Keratinocyte (primary cell): ENCODE data around the gene DNAAF5. TPM values are rescaled to one million over a fixed set of nuclear protein-coding genes. Genes with fewer than 3 reads are reported as not detected.
A peak's percentile ranks its signal among the peaks of the same experiment; 100 is the strongest.

Experiments used
- DNase-seq: peaks from one replicate; pipeline ENCODE4 v3.0.0-alpha.2; 2011; ENCODE audit warnings: low read depth, missing footprints, low spot score
- FAIRE-seq: peaks from 2 replicates; lab custom pipeline; 2011; peaks lifted over from hg19 to GRCh38; lab: Jason Lieb, UNC
- H2AFZ ChIP-seq: 2 replicates; pipeline ENCODE4 v1.6.0; 2012; ENCODE audit warnings: low read length, control low read depth, inconsistent platforms; ENCODE audit not compliant: control insufficient read depth
- H3K27ac ChIP-seq: 2 replicates; pipeline ENCODE4 v1.5.1; 2011; ENCODE audit warnings: low read length; ENCODE audit not compliant: control insufficient read depth, insufficient read depth
- H3K27me3 ChIP-seq: 3 replicates; pipeline ENCODE4 v1.6.0; 2011; ENCODE audit warnings: low read length; ENCODE audit not compliant: control insufficient read depth, insufficient read depth; ENCODE audit errors: extremely low read depth
- H3K36me3 ChIP-seq, 2 experiments: 2 replicates in 1 of 2; 3 replicates in 1 of 2; pipeline ENCODE4 v1.5.1; 2011; ENCODE audit warnings: low read length in 2 of 2, mild to moderate bottlenecking in 1 of 2; ENCODE audit not compliant: control insufficient read depth in 2 of 2, insufficient read depth in 2 of 2; ENCODE audit errors: extremely low read depth in 1 of 2
- H3K4me1 ChIP-seq: 3 replicates; pipeline ENCODE4 v1.5.1; 2011; ENCODE audit warnings: low read length; ENCODE audit not compliant: control insufficient read depth, insufficient read depth; ENCODE audit errors: extremely low read depth
- H3K4me2 ChIP-seq: 3 replicates; pipeline ENCODE4 v1.6.0; 2011; ENCODE audit warnings: low read depth, low read length; ENCODE audit not compliant: control insufficient read depth, insufficient read depth; ENCODE audit errors: extremely low read depth
- H3K4me3 ChIP-seq, 3 experiments: fragments of 200-600 bp in 1 of 3; sonication (generic) in 1 of 3; 2 replicates in 2 of 3; 3 replicates in 1 of 3; pipeline ENCODE4 v1.5.1; 2011 to 2016; ENCODE audit warnings: low read length in 3 of 3, mild to moderate bottlenecking in 3 of 3, control low read depth in 2 of 3, inconsistent platforms in 1 of 3, low read depth in 1 of 3, mixed read lengths in 1 of 3, mixed run types in 1 of 3, moderate library complexity in 1 of 3; ENCODE audit not compliant: control insufficient read depth in 2 of 3, insufficient read depth in 2 of 3; ENCODE audit errors: extremely low read depth in 1 of 3
- H3K79me2 ChIP-seq: 2 replicates; pipeline ENCODE4 v1.6.0; 2012; ENCODE audit warnings: low read length; ENCODE audit not compliant: control insufficient read depth, insufficient read depth
- H3K9ac ChIP-seq: 3 replicates; pipeline ENCODE4 v1.6.0; 2011; ENCODE audit warnings: low read length; ENCODE audit not compliant: control insufficient read depth, insufficient read depth; ENCODE audit errors: extremely low read depth
- H3K9me1 ChIP-seq: 3 replicates; pipeline ENCODE4 v1.6.0; 2011; ENCODE audit warnings: low read length; ENCODE audit not compliant: control insufficient read depth, insufficient read depth; ENCODE audit errors: extremely low read depth
- H3K9me3 ChIP-seq: 2 replicates; pipeline ENCODE4 v1.5.1; 2012; ENCODE audit warnings: low read depth, low read length; ENCODE audit not compliant: control insufficient read depth
- H4K20me1 ChIP-seq: 3 replicates; pipeline ENCODE4 v1.6.0; 2011; ENCODE audit warnings: low read length; ENCODE audit not compliant: control insufficient read depth, insufficient read depth; ENCODE audit errors: extremely low read depth
- CTCF ChIP-seq, 3 experiments: IDR thresholded peaks in 1 of 3; conservative IDR thresholded peaks in 1 of 3; optimal IDR thresholded peaks in 1 of 3; 2 replicates in 2 of 3; 3 replicates in 1 of 3; pipeline versions ENCODE3 to v1.5.1; 2011; ENCODE audit warnings: low read length in 3 of 3, mild to moderate bottlenecking in 3 of 3, moderate library complexity in 2 of 3, control low read depth in 1 of 3, inconsistent platforms in 1 of 3; ENCODE audit not compliant: insufficient read depth in 2 of 3; ENCODE audit errors: extremely low read depth in 1 of 3
- EZH2 ChIP-seq: IDR thresholded peaks from one replicate; pipeline ENCODE4 v1.6.1; 2012; ENCODE audit warnings: inconsistent platforms, mild to moderate bottlenecking, low read length, moderate library complexity
- dilution Hi-C: fragments of 300-500 bp; cut with MboI; formaldehyde crosslinking; loops from one replicate; pipeline ENCODE4 v1.7.0; 2020; ENCODE audit warnings: low sequenced_read_pairs; ENCODE audit not compliant: extremely low pct_ligation_motif_present
- polyA plus RNA-seq, 5 experiments: library from polyadenylated mRNA; depleted of rRNA in 3 of 5; stranded (reverse) in 3 of 5; stranded (forward) in 1 of 5; unstranded in 1 of 5; fragments of >200 nt; gene quantifications; 1 replicate in 1 of 5; 2 replicates in 3 of 5; 3 replicates in 1 of 5; pipeline versions ENCODE4 v1.2.1 to v1.2.3, GENCODE V29; 2011 to 2012; ENCODE audit warnings: missing spikeins in 2 of 5, low read depth in 1 of 5, low replicate concordance in 1 of 5

The DNAAF5 gene
- polyA plus RNA-seq, 1 donor (not counting 4 experiments of a cell fraction or from before 2014, with no cell fraction given), result 16.3 TPM

- Histone ChIP-seq H3K4me3 (no peak overlapping the region), H2AFZ (no peak overlapping the region), H3K27me3 (no peaks in the 10 kb centered on the region), H3K9me3 (no peaks in the 10 kb centered on the region), H3K27ac (peak overlapping the region; percentile 100), H3K36me3 (peaks cover 8 to 14% of the 10 kb centered on the region in 2 experiments), H3K4me1 (peaks cover 71% of the 10 kb centered on the region), H3K79me2 (peaks cover 54% of the 10 kb centered on the region), H3K9ac (peak overlapping the region; percentile 97), H3K4me2 (no peak overlapping the region), H4K20me1 (no peaks in the 10 kb centered on the region), H3K9me1 (no peaks in the 10 kb centered on the region)
- TF ChIP-seq EZH2, result no peak
- no peak for TF ChIP-seq CTCF (optimal IDR thresholded peaks at IDR 0.05 in 1 of 3, IDR thresholded peaks at IDR 0.05 in 1 of 3, conservative IDR thresholded peaks at IDR 0.05 in 1 of 3; ENCODE audit: extremely low read depth in 1 of 3, insufficient read depth in 2 of 3, low read length in 3 of 3)
- FAIRE-seq (no peak), DNase-seq (no peak)
- dilution Hi-C loops, result no loop called here
Measured at GRCh38 chr7:834277-834676, 107.8 kb downstream of the DNAAF5 start.

GRCh38 chr7:835021-835420, 108.5 kb downstream of the DNAAF5 start:
- no peaks in the 10 kb centered on the region for H4K20me1 ChIP-seq
- peaks cover 9 to 18% of the 10 kb centered on the region in 2 experiments for H3K36me3 ChIP-seq
- DNase-seq, result no peak
- TF ChIP-seq EZH2 (no peak), CTCF (optimal IDR thresholded peaks at IDR 0.05 in 1 of 3, IDR thresholded peaks at IDR 0.05 in 1 of 3, conservative IDR thresholded peaks at IDR 0.05 in 1 of 3; ENCODE audit: extremely low read depth in 1 of 3, insufficient read depth in 2 of 3, low read length in 3 of 3) (no peak)
- H3K4me1 ChIP-seq, result peaks cover 67% of the 10 kb centered on the region
- peaks cover 50% of the 10 kb centered on the region for H3K79me2 ChIP-seq
- H3K27me3 ChIP-seq, result no peaks in the 10 kb centered on the region
- H3K9me3 ChIP-seq, result no peaks in the 10 kb centered on the region
- H3K9me1 ChIP-seq, result no peaks in the 10 kb centered on the region
- peak overlapping the region; percentile 88 for H3K9ac ChIP-seq
- H2AFZ ChIP-seq, result no peak overlapping the region
- dilution Hi-C loops, result no loop called here
- no peak overlapping the region for H3K4me3 ChIP-seq
- H3K4me2 ChIP-seq, result peak overlapping the region; percentile 81
- no peak for FAIRE-seq
- H3K27ac ChIP-seq, result peak overlapping the region; percentile 100
